H1 (cell line): Measurements from ENCODE around the gene SLC30A3. TPM values are rescaled to one million over a fixed set of nuclear protein-coding genes. Genes with fewer than 3 reads are reported as not detected.

Experiments
- CTCF ChIA-PET: fragments of 300-600 bp; sonication (Branson Sonifier 250); formaldehyde crosslinking; loops from one replicate; lab custom pipeline; 2021; ENCODE audit not compliant: partially characterized antibody; lab: Charles Lee
- POLR2A ChIA-PET: fragments of 300-600 bp; sonication (Branson Sonifier 250); formaldehyde crosslinking; loops from one replicate; lab custom pipeline; 2021; ENCODE audit warnings: inconsistent platforms; ENCODE audit not compliant: partially characterized antibody; lab: Charles Lee
- DNase-seq, 2 experiments: peaks; one replicate each; pipeline versions ENCODE4 v3.0.0 to v3.0.0-alpha.2; 2010 to 2022; ENCODE audit warnings: low spot score in 2 of 2, low read depth in 1 of 2, mixed read lengths in 1 of 2
- FAIRE-seq: peaks from 2 replicates; lab custom pipeline; 2011; peaks lifted over from hg19 to GRCh38; lab: Jason Lieb, UNC
- H2AFZ ChIP-seq: 2 replicates; pipeline ENCODE4 v1.8.1; 2012; ENCODE audit warnings: low read length, inconsistent platforms
- H2AK5ac ChIP-seq: 2 replicates; pipeline ENCODE4 v1.6.1; 2013; ENCODE audit warnings: low read depth, low read length
- H2BK120ac ChIP-seq: replicated peaks from 2 replicates; pipeline ENCODE3; 2013; ENCODE audit warnings: low read depth, low read length, inconsistent platforms
- H2BK12ac ChIP-seq: 2 replicates; pipeline ENCODE4 v1.6.1; 2013; ENCODE audit warnings: low read depth, low read length
- H2BK15ac ChIP-seq: 2 replicates; pipeline ENCODE4 v1.6.1; 2013; ENCODE audit warnings: low read length
- H2BK20ac ChIP-seq: 2 replicates; pipeline ENCODE4 v1.6.1; 2013; ENCODE audit warnings: low read length
- H2BK5ac ChIP-seq: 2 replicates; pipeline ENCODE4 v1.6.1; 2013; ENCODE audit warnings: low read depth, low read length
- H3K14ac ChIP-seq: 2 replicates; pipeline ENCODE4 v1.6.1; 2013; ENCODE audit warnings: inconsistent platforms; ENCODE audit not compliant: insufficient read length
- H3K18ac ChIP-seq: 2 replicates; pipeline ENCODE4 v1.6.1; 2013; ENCODE audit warnings: low read length; ENCODE audit errors: extremely low read depth
- H3K23ac ChIP-seq: 2 replicates; pipeline ENCODE4 v1.6.1; 2013; ENCODE audit warnings: inconsistent platforms; ENCODE audit not compliant: insufficient read length
- H3K23me2 ChIP-seq: 2 replicates; pipeline ENCODE4 v1.6.1; 2013; ENCODE audit warnings: low read depth, low read length
- H3K27ac ChIP-seq: 2 replicates; pipeline ENCODE4 v1.6.1; 2011; ENCODE audit warnings: low read depth, low read length, inconsistent platforms
- H3K27me3 ChIP-seq, 4 experiments: replicated peaks in 1 of 4; 1 replicate in 1 of 4; 2 replicates in 3 of 4; pipeline versions ENCODE4 v1.6.1 to v1.8.1; 2011 to 2013; ENCODE audit warnings: low read length in 3 of 4, mild to moderate bottlenecking in 3 of 4, inconsistent platforms in 2 of 4, mixed read lengths in 2 of 4, moderate library complexity in 1 of 4; ENCODE audit not compliant: control insufficient read depth in 3 of 4, insufficient read depth in 3 of 4; ENCODE audit errors: extremely low read depth in 1 of 4
- H3K36me3 ChIP-seq, 4 experiments: 2 replicates each; pipeline versions ENCODE4 v1.6.1 to v1.8.1; 2011 to 2013; ENCODE audit warnings: mild to moderate bottlenecking in 4 of 4, low read length in 3 of 4, moderate library complexity in 2 of 4, control low read depth in 1 of 4, inconsistent platforms in 1 of 4; ENCODE audit not compliant: insufficient read depth in 4 of 4, control insufficient read depth in 2 of 4
- H3K4ac ChIP-seq: replicated peaks from 2 replicates; pipeline ENCODE3; 2013; ENCODE audit warnings: low read length, low read depth, mixed read lengths, inconsistent platforms; ENCODE audit not compliant: insufficient read length
- H3K4me1 ChIP-seq, 4 experiments: replicated peaks in 1 of 4; 1 replicate in 1 of 4; 2 replicates in 3 of 4; pipeline versions ENCODE4 v1.6.1 to v1.8.1; 2011 to 2013; ENCODE audit warnings: low read length in 3 of 4, inconsistent platforms in 2 of 4, mixed read lengths in 1 of 4; ENCODE audit not compliant: insufficient read depth in 4 of 4, control insufficient read depth in 3 of 4
- H3K4me2 ChIP-seq, 2 experiments: 2 replicates each; pipeline versions ENCODE4 v1.6.1 to v1.8.1; 2011 to 2013; ENCODE audit warnings: low read depth in 2 of 2, low read length in 2 of 2, control low read depth in 1 of 2, inconsistent platforms in 1 of 2, mild to moderate bottlenecking in 1 of 2; ENCODE audit not compliant: insufficient read depth in 1 of 2
- H3K4me3 ChIP-seq, 4 experiments: fragments of 200-600, 300-600 bp in 1 of 4; sonication (generic), shearing (Covaris generic), sonication (Bioruptor Twin) in 1 of 4; 2 replicates each; pipeline versions ENCODE4 v1.5.1 to v1.8.1; 2011 to 2016; ENCODE audit warnings: low read length in 4 of 4, low read depth in 3 of 4, control low read depth in 2 of 4, inconsistent platforms in 2 of 4, mild to moderate bottlenecking in 2 of 4, mixed read lengths in 1 of 4, moderate library complexity in 1 of 4; ENCODE audit not compliant: insufficient read depth in 2 of 4; ENCODE audit errors: extremely low read depth in 1 of 4
- H3K56ac ChIP-seq: replicated peaks from 2 replicates; pipeline ENCODE3; 2013; ENCODE audit warnings: low read depth, mild to moderate bottlenecking, mixed read lengths, low read length, inconsistent platforms; ENCODE audit not compliant: insufficient read length
- H3K79me1 ChIP-seq: 2 replicates; pipeline ENCODE4 v1.6.1; 2013; ENCODE audit warnings: low read depth, low read length, control low read depth
- H3K79me2 ChIP-seq, 2 experiments: 2 replicates each; pipeline versions ENCODE4 v1.6.1 to v1.8.1; 2012 to 2013; ENCODE audit warnings: low read length in 2 of 2, mild to moderate bottlenecking in 2 of 2, inconsistent platforms in 1 of 2; ENCODE audit not compliant: insufficient read depth in 2 of 2, control insufficient read depth in 1 of 2
- H3K9ac ChIP-seq, 4 experiments: replicated peaks in 1 of 4; 1 replicate in 1 of 4; 2 replicates in 3 of 4; pipeline versions ENCODE4 v1.6.1 to v1.8.1; 2011 to 2013; ENCODE audit warnings: low read depth in 3 of 4, low read length in 3 of 4, control low read depth in 2 of 4, mild to moderate bottlenecking in 2 of 4, moderate library complexity in 2 of 4, inconsistent platforms in 1 of 4; ENCODE audit errors: extremely low read depth in 1 of 4
- H3K9me3 ChIP-seq, 2 experiments: 2 replicates each; pipeline versions ENCODE4 v1.6.1 to v1.8.1; 2012 to 2013; ENCODE audit warnings: mild to moderate bottlenecking in 2 of 2, moderate library complexity in 2 of 2, control low read depth in 1 of 2, inconsistent platforms in 1 of 2, low read depth in 1 of 2, low read length in 1 of 2, mixed read lengths in 1 of 2; ENCODE audit not compliant: insufficient read depth in 2 of 2
- H4K20me1 ChIP-seq, 2 experiments: replicated peaks in 1 of 2; 2 replicates each; pipeline versions ENCODE3 to v1.8.1; 2011 to 2013; ENCODE audit warnings: inconsistent platforms in 2 of 2, low read length in 2 of 2, mild to moderate bottlenecking in 1 of 2; ENCODE audit not compliant: insufficient read depth in 2 of 2, control insufficient read depth in 1 of 2
- H4K5ac ChIP-seq: 2 replicates; pipeline ENCODE4 v1.6.1; 2013; ENCODE audit warnings: low read length, low read depth, mixed read lengths, inconsistent platforms; ENCODE audit not compliant: insufficient read length
- H4K8ac ChIP-seq: 2 replicates; pipeline ENCODE4 v1.8.0; 2013; ENCODE audit warnings: mild to moderate bottlenecking, moderate library complexity, low read length, inconsistent platforms; ENCODE audit not compliant: insufficient read depth; ENCODE audit errors: extremely low read depth
- H4K91ac ChIP-seq: replicated peaks from 2 replicates; pipeline ENCODE3; 2013; ENCODE audit warnings: low read length, mixed read lengths, inconsistent platforms; ENCODE audit not compliant: insufficient read length
- PHF8 ChIP-seq: fragments of 200-600 bp; sonication (generic); conservative IDR thresholded peaks from 2 replicates; pipeline ENCODE4 v1.7.1; 2012; ENCODE audit warnings: low read depth, mild to moderate bottlenecking, inconsistent platforms, low read length, moderate library complexity
- WGBS, 2 experiments: shearing (Covaris generic) in 1 of 2; methylation state at CpG; one replicate each; pipeline versions ENCODE4 v1.1.6 to v1.1.7; 2013 to 2015; ENCODE audit warnings: low lambda C conversion rate in 2 of 2, mixed read lengths in 2 of 2, inconsistent platforms in 1 of 2, low coverage in 1 of 2, missing lambda C conversion rate in 1 of 2; ENCODE audit not compliant: insufficient replicate concordance in 2 of 2, insufficient coverage in 1 of 2, insufficient read length in 1 of 2; ENCODE audit errors: extremely low coverage in 1 of 2, missing lambda C conversion rate in 1 of 2; 5-methylcytosine and 5-hydroxymethylcytosine counted together
- polyA plus RNA-seq, 7 experiments: library from polyadenylated mRNA; depleted of rRNA in 3 of 7; stranded (reverse) in 5 of 7; unstranded in 2 of 7; fragments of >200 nt in 5 of 7; fragments of 200-250 nt in 2 of 7; gene quantifications; 1 replicate in 5 of 7; 2 replicates in 1 of 7; 4 replicates in 1 of 7; pipeline versions ENCODE4 v1.2.1 to v1.2.3, GENCODE V29; 2011 to 2013; ENCODE audit warnings: missing spikeins in 2 of 7, mixed read lengths in 2 of 7
- total RNA-seq: library from RNA; stranded (reverse); fragmentation: NEBNext Ultra II Directional; extraction: Animal tissue kit (Norgen Biotek cat#: 25700); gene quantifications from 2 replicates; pipeline ENCODE4 v1.2.1, GENCODE V29; 2021

The SLC30A3 gene
- total and polyA plus RNA-seq, 2 of the 8 experiments (the other 6 are each of a cell fraction or from before 2014, with no cell fraction given): 15.2 to 30.7 TPM

DNA sequence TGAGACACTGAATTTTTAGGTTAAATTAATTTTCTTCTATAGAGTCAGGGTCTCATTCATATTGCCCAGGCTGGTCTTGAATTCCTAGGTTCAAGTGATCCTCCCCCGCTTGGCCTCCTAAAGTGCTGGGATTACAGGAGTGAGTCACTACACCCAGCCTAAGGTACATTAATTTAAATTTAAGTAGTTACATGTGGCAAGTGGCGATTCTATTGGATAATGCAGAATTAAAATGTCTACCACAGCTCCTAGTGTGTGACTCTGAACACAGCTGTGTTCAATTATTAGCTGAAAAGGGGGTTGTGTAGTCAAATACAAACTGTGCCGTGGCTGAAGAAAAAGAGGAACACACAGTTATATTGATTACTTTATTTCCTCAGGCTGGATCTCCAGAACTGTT, 47.9 kb downstream of the SLC30A3 start:
- Histone ChIP-seq H3K27ac (no peak overlapping the region), H3K4me3 (no peak overlapping the region), H3K36me3 (peaks cover 8 to 40% (median 17%) of the 10 kb centered on the region in 4 experiments; a peak in 7 of 8 replicates), H2AFZ (no peak overlapping the region), H2BK20ac (no peak overlapping the region), H2BK5ac (no peak overlapping the region), H3K9me3 (no peaks in the 10 kb centered on the region), H4K5ac (no peak overlapping the region), H3K4me2 (no peak overlapping the region), H2BK120ac (no peak overlapping the region), H4K8ac (no peak overlapping the region), H3K27me3 (no peaks in the 10 kb centered on the region), H2AK5ac (no peak overlapping the region), H3K79me1 (no peaks in the 10 kb centered on the region; the same call in 1 of the 2 replicates), H4K20me1 (no peaks in the 10 kb centered on the region), H3K56ac (no peak overlapping the region), H3K23me2 (peaks cover 16% of the 10 kb centered on the region), H3K9ac (no peak overlapping the region), H3K23ac (no peak overlapping the region), H3K4me1 (peaks cover 0 to 9% (median 5%) of the 10 kb centered on the region in 4 experiments), H2BK12ac (no peak overlapping the region), H3K4ac (no peak overlapping the region), H3K18ac (no peak overlapping the region), H3K79me2 (peaks cover 7 to 29% of the 10 kb centered on the region in 2 experiments), H2BK15ac (no peak overlapping the region), H3K14ac (no peak overlapping the region), H4K91ac (no peak overlapping the region)
- WGBS, 2 experiments: 95% methylated on average over 3 of the region's 3 CpGs; no CpG with 5 or more reads in 1 of the 2 experiments
- no peak for TF ChIP-seq PHF8
- FAIRE-seq (no peak), DNase-seq (no peak)
- POLR2A ChIA-PET: interaction anchor here (0.8 to 29.6 kb wide), 4 partner anchors 12 to 81 kb away, joined by 3 to 835 read pairs (median 4); no protein-coding TSS in a partner anchor
- CTCF ChIA-PET: no interaction called here
